IPS-18a (cell line): ENCODE data around the gene HIF3A.
"Not testable (repeated sequence)": the region's sequence is repeated elsewhere in the genome, so short reads cannot be mapped to it uniquely, and the experiment has no call there.

Source experiments
- H3K27ac ChIP-seq: one replicate; pipeline ENCODE4 v1.5.1; 2013; ENCODE audit warnings: low read length
- H3K27me3 ChIP-seq: one replicate; pipeline ENCODE4 v1.6.1; 2013; ENCODE audit warnings: mild to moderate bottlenecking, low read length; ENCODE audit not compliant: control insufficient read depth, insufficient read depth
- H3K36me3 ChIP-seq: one replicate; pipeline ENCODE4 v1.6.1; 2013; ENCODE audit warnings: low read depth, low read length; ENCODE audit not compliant: control insufficient read depth
- H3K4me1 ChIP-seq: one replicate; pipeline ENCODE4 v1.6.1; 2013; ENCODE audit warnings: low read depth, low read length; ENCODE audit not compliant: control insufficient read depth
- H3K4me3 ChIP-seq: one replicate; pipeline ENCODE4 v1.5.1; 2013; ENCODE audit warnings: low read length
- H3K9ac ChIP-seq: one replicate; pipeline ENCODE4 v1.6.1; 2013; ENCODE audit warnings: mild to moderate bottlenecking, low read length, moderate library complexity
- H3K9me3 ChIP-seq: one replicate; pipeline ENCODE4 v1.6.1; 2013; ENCODE audit warnings: low read depth, low read length; ENCODE audit not compliant: control insufficient read depth

The HIF3A gene

DNA sequence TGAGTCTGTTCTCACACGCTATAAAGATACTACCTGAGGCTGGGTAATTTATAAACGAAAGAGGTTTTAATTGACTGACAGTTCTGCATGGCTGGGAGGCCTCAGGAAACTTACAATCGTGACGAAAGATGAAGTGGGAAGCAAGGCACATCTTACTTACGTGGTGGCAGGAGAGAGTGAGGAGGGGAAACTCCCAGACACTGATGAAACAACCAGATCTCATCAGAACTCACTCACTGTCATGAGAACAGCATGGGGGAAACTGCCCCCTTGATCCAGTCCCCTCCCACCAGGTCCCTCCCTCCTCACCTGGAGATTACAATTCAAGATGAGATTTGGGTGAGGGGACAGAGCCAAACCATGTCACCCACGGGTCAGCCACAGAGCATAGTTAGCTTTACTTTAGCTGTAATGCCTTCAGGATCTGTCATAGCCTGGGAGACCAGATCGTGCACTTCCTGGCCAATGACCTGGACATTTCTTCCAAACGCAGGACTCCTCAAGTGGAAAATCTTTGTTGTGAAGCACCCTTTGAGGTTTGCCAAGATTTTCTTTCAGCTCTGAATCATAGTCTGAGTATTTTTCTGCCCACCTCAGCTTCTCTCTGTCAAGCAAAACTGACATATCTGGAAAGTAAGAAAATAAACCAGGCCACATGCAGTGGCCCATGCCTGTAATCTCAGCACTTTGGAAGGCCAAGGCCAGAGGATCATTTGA, 25.2 kb upstream of the HIF3A start:
- Histone ChIP-seq H3K9me3 (no peaks in the 10 kb centered on the region), H3K36me3 (no peaks in the 10 kb centered on the region), H3K27ac (no peak overlapping the region), H3K9ac (no peak overlapping the region), H3K4me3 (no peak overlapping the region), H3K4me1 (peaks cover 18% of the 10 kb centered on the region), H3K27me3 (no peaks in the 10 kb centered on the region)

DNA sequence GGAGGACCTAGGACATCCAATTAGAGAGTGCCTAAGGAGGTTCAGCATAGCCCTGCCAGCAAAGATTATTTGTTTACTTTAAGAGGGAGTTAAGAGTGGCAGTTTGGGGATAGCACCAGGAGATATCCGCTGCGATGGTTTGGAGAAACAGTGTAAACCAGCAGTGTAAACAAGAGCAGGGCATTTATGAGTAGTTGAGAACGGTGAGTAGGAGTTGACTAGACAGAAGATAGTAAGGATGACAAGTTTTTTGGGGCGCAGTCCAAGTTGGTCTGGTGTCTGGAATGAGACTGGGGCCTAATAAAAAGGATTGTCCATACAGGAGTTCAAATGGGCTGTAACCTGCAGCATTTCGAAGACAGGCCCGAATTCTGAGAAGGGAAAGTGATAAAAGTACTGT, 22.9 kb upstream of the HIF3A start:
- not testable (repeated sequence) for H3K9me3 ChIP-seq, H3K36me3 ChIP-seq, H3K27ac ChIP-seq

DNA sequence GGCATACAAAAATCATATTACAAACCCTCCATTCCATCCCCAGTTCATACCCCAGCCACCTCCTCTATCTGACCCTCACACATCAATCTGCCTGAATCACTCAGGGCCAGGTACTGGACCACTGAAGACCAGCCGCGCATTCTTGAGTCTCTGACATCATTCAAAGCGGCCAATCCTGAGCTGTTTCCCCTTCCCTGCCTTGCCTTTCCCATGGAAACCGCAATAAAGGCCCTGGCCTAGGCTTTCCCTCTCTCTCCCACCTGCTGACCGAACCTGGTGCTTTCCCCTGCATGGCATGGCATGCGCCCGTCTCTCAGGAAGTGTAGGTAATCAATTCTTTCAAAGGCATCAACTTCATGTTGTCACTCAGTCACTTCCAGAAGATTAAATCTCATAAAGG, 17.7 kb upstream of the HIF3A start:
- Histone ChIP-seq H3K27ac (no peak overlapping the region), H3K36me3 (no peaks in the 10 kb centered on the region), H3K9me3 (no peaks in the 10 kb centered on the region), H3K27me3 (no peaks in the 10 kb centered on the region), H3K4me1 (peaks cover 6% of the 10 kb centered on the region), H3K9ac (no peak overlapping the region), H3K4me3 (no peak overlapping the region)

More for the DNA sequence above, 22.9 kb upstream of the HIF3A start:
- peaks cover 22% of the 10 kb centered on the region for H3K4me1 ChIP-seq
- not testable (repeated sequence) for H3K4me3 ChIP-seq, H3K27me3 ChIP-seq, H3K9ac ChIP-seq

DNA sequence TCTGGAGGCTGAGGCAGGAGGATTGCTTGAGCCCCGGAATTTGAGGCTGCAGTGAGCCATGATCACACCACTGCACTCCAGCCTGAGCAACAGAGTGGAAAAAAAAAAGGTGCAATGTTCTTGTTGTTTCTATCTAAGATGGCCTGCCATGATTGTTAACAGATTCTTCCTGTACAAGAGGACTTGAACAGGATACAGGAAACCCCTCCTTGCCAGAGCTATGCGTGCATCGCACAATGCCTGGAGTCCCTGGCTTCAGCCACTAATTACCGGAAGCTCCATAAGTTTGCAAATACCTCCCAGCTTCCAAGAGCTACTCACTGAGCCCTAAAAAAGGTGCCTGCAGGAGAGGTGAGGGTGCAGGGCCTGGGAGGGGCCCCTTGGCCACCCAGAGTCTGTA, 13.1 kb upstream of the HIF3A start:
- Histone ChIP-seq H3K4me3 (no peak overlapping the region), H3K27ac (no peak overlapping the region), H3K9ac (no peak overlapping the region), H3K27me3 (no peaks in the 10 kb centered on the region), H3K36me3 (no peaks in the 10 kb centered on the region), H3K4me1 (peaks cover 4% of the 10 kb centered on the region), H3K9me3 (no peaks in the 10 kb centered on the region)

DNA sequence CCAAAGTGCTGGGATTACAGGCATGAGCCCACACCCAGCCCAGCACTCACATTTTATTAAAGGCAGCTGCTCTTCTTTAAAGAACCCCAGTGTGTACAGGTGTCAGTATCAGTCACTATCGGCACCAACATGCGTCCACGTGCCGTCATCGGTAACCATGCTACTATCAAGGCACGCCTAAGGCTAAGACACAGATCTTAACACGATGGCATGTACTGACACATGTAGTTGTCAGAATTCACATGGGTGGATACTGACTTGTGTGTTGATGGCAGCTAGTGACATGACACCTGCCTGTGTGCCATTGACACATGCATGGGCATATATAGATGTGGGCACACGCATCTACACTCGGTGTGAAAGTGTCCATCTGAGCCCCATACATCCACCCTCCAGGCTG, 12.2 kb upstream of the HIF3A start:
- H3K4me3 ChIP-seq = no peak overlapping the region

DNA sequence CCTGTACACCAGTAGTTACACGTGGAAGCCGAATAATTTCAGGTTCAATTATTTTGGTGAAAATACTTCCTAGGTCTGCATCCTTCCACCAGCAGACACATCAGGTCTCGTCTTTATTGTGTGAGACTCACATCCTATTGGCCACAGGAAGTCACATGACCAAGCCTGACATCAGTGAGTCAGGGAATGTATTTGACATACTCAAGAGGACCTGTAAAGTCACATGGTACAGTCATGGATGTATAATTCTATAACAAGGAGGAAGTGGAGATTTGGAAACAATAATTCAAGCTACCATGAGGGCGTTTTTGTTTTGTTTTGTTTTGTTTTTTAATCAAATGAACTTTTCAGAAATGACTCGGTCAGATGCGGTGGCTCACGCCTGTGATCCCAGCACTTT, 9.3 kb upstream of the HIF3A start:
- Histone ChIP-seq H3K27ac (no peak overlapping the region), H3K4me1 (no peaks in the 10 kb centered on the region)

More for the DNA sequence above, 12.2 kb upstream of the HIF3A start:
- no peak overlapping the region for H3K9ac ChIP-seq
- H3K4me1 ChIP-seq = no peaks in the 10 kb centered on the region
- no peak overlapping the region for H3K27ac ChIP-seq
- no peaks in the 10 kb centered on the region for H3K36me3 ChIP-seq
- H3K27me3 ChIP-seq = no peaks in the 10 kb centered on the region
- H3K9me3 ChIP-seq = no peaks in the 10 kb centered on the region

DNA sequence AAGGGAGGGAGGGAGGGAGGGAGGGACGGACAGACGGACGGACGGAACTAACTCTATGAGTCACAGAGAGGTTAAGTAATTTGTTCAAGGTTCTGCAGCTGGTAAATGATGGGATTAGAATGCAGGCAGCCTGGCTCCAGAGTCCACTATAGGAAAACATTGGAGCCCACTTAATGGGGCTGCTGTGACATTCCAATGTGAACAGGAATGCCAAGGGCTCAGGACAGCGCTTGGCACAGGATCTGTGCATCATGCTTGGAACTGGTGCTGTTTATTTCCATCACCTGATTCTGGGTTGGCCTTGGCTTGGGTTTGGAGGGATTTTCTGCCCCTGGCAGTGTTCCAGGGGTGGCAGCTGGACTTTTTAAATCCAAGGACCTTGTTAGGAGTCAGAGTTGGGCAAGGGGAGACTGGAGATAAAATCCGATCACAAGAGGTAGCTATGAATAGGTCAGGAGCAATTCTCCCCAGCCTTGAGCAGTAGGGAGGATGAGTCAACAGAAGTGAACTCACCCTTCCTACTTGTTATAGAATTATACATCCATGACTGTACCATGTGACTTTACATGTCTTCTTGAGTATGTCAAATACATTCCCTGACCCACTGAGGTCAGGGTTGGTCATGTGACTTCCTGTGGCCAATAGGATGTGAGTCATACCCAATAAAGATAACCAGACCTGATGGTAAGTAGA, 7.8 kb upstream of the HIF3A start:
- H3K36me3 ChIP-seq = no peaks in the 10 kb centered on the region
- no peak overlapping the region for H3K4me3 ChIP-seq
- no peaks in the 10 kb centered on the region for H3K4me1 ChIP-seq
- H3K9ac ChIP-seq = no peak overlapping the region
- no peak overlapping the region for H3K27ac ChIP-seq
- H3K27me3 ChIP-seq = no peaks in the 10 kb centered on the region
- no peaks in the 10 kb centered on the region for H3K9me3 ChIP-seq

More for the DNA sequence above, 9.3 kb upstream of the HIF3A start:
- H3K9me3 ChIP-seq = no peaks in the 10 kb centered on the region
- H3K9ac ChIP-seq = no peak overlapping the region
- H3K36me3 ChIP-seq = no peaks in the 10 kb centered on the region
- no peak overlapping the region for H3K4me3 ChIP-seq
- no peaks in the 10 kb centered on the region for H3K27me3 ChIP-seq

DNA sequence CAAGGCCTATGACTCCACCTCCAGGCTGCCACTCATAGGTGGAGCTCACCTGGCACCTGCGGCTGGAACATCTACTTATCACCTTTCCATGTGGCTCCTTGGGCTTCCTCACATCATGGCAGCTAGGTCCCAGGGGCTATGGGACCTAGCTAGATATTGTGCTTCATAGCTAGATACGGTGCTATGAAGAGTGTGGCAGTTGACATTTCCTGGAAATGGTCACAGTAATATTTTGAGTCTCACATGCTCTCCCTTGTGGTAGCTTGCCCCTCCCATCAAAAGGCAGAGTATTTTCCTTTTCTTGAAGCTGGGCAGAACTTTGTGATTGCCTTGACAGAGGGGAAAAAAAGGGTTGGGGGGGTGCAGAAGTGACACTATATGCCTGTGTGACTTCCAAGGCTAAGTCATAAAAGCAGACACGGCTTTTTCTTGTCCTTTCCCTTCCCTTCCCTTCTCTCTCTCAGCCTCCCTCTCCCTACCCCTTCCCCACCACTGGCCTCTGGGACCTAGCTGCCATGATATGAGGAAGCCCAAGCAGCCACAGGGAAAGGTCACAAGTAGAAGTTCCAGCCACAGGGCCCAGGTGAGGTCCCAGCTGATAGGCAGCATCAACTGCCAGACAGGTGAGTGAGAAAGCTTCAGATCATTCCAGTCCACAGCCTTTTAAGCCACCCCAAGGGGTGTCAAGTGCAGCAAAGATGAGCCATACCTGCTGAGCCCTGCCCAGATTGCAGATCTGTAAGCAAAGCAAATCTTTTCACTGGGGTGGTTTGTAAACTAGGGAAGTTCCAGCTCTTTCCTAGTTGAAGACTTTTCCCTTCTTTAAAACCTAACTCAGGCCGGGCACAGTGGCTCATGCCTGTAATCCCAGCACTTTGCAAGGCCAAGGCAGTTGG, 6.9 kb upstream of the HIF3A start:
- no peaks in the 10 kb centered on the region for H3K4me1 ChIP-seq

DNA sequence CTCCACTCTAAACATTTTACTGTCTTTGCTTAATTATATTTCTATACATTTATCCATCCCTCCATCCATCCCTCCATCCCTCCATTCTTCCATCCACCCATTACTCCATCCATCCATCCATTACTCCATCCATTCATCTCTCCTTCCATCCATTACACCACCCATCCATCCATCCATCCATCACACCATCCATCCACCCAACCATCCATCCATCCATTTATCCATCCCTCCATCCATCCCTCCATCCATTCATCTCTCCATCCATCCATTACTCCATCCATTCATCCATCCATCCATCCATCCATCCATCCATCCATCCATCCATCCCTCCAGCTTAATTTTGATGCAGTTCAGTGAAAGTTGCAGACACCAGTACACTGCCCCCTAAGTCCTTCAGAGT, 5.0 kb upstream of the HIF3A start:
- no peaks in the 10 kb centered on the region for H3K36me3 ChIP-seq
- H3K9ac ChIP-seq = no peak overlapping the region
- no peaks in the 10 kb centered on the region for H3K4me1 ChIP-seq
- no peaks in the 10 kb centered on the region for H3K27me3 ChIP-seq
- no peak overlapping the region for H3K4me3 ChIP-seq
- H3K27ac ChIP-seq = no peak overlapping the region
- no peaks in the 10 kb centered on the region for H3K9me3 ChIP-seq

More for the DNA sequence above, 6.9 kb upstream of the HIF3A start:
- no peaks in the 10 kb centered on the region for H3K36me3 ChIP-seq
- H3K9me3 ChIP-seq = no peaks in the 10 kb centered on the region
- no peak overlapping the region for H3K9ac ChIP-seq
- no peaks in the 10 kb centered on the region for H3K27me3 ChIP-seq
- H3K4me3 ChIP-seq = no peak overlapping the region
- H3K27ac ChIP-seq = no peak overlapping the region

DNA sequence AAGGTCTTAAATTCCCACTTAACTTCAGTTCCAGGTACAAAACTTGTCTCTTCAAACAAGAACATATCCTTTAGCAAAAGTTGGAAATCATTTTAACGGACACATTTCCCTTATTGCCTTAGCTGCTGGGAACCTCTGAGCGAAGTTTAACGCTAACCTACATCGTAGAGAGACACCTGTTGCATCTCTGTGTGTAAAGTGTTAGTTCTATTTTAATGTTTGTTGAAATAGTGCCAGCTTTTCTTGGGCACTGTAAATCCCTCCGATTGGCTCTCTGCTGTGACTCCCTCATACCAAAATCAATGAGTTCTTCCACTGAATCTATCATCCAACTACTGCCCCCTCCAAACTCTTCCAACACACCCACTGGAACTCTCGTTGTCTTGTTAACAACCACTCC, 2.3 kb upstream of the HIF3A start:
- no peak overlapping the region for H3K9ac ChIP-seq
- H3K27me3 ChIP-seq = no peaks in the 10 kb centered on the region
- no peaks in the 10 kb centered on the region for H3K36me3 ChIP-seq
- H3K9me3 ChIP-seq = no peaks in the 10 kb centered on the region
- H3K4me3 ChIP-seq = no peak overlapping the region
- peaks cover 12% of the 10 kb centered on the region for H3K4me1 ChIP-seq
- H3K27ac ChIP-seq = no peak overlapping the region

DNA sequence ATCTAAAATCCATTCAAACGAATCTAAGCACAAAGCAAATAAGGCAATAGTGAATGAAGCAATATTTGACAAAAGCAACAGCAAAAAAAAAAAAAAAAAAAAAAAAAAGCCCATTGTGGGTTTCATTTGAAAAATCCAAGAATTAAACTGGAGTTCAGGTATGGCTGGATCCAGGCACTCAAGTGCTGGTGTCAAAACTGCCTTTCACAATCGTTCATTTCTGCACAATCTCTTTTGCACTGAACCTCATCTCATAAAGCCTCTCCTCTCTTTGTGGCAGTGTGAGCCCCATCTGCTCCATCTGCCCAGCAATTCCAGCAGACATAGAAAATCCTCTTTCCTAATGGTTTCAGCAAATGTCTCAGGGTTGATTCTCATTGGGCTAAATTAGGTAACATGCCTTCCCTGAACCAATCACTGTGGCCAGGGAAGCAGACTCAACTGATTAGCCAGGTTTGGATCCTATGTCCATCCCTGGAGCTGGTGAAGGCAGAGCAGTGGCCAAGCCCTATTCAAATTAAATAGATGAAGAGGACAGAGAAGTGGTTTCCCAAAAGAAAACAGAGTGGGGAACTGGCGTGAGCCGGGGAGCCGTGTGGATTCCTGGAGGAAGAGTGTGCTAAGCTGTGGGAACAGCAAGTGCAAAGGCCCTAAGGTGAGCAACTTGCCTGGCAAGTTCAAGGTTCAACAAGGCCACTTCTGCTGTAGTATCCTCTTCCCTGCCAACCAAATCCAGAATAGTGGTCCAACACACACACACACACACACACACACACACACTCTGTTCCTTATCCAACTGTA, 1.2 kb upstream of the HIF3A start:
- H3K27me3 ChIP-seq = no peaks in the 10 kb centered on the region
- no peaks in the 10 kb centered on the region for H3K9me3 ChIP-seq
- H3K27ac ChIP-seq = no peak overlapping the region
- H3K9ac ChIP-seq = no peak overlapping the region
- no peak overlapping the region for H3K4me3 ChIP-seq
- no peaks in the 10 kb centered on the region for H3K36me3 ChIP-seq
- peaks cover 15% of the 10 kb centered on the region for H3K4me1 ChIP-seq
